Sciatic nerve (tissue), 2 donors: ENCODE results near the gene HNF4A. TPM values are rescaled to one million over a fixed set of nuclear protein-coding genes. Genes with fewer than 3 reads are reported as not detected.
A peak's percentile ranks its signal among the peaks of the same experiment; 100 is the strongest.
"Not testable (repeated sequence)": the region's sequence is repeated elsewhere in the genome, so short reads cannot be mapped to it uniquely, and the experiment has no call there.

Source experiments
- ATAC-seq: fragments of 200-7000 bp; cut with Tn5 transposase; one replicate; pipeline ENCODE4 v1.9.1; 2020; ENCODE audit warnings: mild to moderate bottlenecking, moderate library complexity
- DNase-seq: peaks from one replicate; pipeline ENCODE4 v3.0.0-alpha.2; 2020; ENCODE audit warnings: low spot score
- intact Hi-C: fragments of 100-400 bp; cut with DNase I; formaldehyde crosslinking; loops from one replicate; pipeline ENCODE4 v1.14.2; 2022
- total RNA-seq: library from RNA; stranded (reverse); fragmentation: NEBNext Ultra II Directional; extraction: Animal tissue kit (Norgen Biotek cat#: 25700); gene quantifications from one replicate; pipeline ENCODE4 v1.2.1, GENCODE V29; 2021
- donor health status: DM: no; HTN: no; CAD: no.
- donor health status: DM: no; HTN: no; CAD: no.

Gene HNF4A
- total RNA-seq, result not detected

GRCh38 chr20:44355498-44356352, at the start of gene HNF4A:
HNF4A (plus strand) TSS chr20:44355699; CDS start chr20:44355805, 106 bp downstream.
- ATAC-seq, result no peak
- intact Hi-C loops, result no loop called here

GRCh38 chr20:44306927-44307326, 48.6 kb upstream of the HNF4A start:
- intact Hi-C loops, result no loop called here
- ATAC-seq (no peak), DNase-seq (no peak)

More at GRCh38 chr20:44355498-44356352, at the start of gene HNF4A:
- DNase-seq, result no peak

DNA sequence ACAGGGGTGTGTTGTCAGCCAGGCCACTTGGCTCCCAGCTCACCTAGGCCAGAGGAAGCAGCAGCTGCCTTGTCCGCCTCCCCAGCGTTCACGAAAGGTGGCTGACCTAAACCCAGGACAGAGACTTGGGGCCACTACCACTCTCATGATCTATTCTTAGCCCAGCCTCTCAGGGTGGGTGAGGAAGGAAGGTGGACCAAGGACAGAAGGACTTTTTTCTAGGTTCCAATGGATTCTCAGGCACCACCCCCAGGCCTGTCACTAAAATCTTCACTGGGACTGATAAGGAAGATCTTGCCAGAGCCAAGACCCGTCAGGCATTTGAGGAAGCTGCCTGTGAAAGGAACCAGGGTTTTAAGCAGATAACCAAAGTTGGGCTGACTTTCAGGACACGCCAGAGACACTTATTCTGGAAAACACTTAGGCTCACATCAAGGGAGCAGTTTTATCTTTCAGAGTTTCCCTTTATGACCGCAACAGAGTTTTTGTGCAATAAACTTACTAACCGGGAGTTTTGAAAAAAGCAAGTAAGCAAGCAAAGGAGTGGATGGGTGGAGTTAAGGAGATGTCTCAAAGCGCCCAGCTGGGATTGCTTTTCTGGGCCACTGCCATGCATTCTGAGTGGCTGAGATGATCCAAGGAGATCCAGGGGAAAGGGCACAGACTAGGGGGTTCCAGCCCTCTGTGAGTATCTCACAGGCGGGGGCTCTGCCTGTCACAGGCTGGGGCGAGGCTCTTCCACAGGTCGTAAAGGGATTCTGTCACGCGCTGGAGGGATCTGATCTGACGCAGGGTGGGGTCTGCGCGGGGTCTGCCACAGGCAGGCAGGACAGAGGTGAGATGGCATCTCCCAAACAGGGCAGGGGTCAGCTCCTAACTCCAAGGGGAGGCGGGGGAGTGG, 45.5 kb upstream of the HNF4A start:
- intact Hi-C loops, result loop anchor here (10.0 kb wide), 1 partner anchor 95 kb away; the partner anchor contains the start of gene OSER1
- ATAC-seq (peak; percentile 66), DNase-seq (no peak)

DNA sequence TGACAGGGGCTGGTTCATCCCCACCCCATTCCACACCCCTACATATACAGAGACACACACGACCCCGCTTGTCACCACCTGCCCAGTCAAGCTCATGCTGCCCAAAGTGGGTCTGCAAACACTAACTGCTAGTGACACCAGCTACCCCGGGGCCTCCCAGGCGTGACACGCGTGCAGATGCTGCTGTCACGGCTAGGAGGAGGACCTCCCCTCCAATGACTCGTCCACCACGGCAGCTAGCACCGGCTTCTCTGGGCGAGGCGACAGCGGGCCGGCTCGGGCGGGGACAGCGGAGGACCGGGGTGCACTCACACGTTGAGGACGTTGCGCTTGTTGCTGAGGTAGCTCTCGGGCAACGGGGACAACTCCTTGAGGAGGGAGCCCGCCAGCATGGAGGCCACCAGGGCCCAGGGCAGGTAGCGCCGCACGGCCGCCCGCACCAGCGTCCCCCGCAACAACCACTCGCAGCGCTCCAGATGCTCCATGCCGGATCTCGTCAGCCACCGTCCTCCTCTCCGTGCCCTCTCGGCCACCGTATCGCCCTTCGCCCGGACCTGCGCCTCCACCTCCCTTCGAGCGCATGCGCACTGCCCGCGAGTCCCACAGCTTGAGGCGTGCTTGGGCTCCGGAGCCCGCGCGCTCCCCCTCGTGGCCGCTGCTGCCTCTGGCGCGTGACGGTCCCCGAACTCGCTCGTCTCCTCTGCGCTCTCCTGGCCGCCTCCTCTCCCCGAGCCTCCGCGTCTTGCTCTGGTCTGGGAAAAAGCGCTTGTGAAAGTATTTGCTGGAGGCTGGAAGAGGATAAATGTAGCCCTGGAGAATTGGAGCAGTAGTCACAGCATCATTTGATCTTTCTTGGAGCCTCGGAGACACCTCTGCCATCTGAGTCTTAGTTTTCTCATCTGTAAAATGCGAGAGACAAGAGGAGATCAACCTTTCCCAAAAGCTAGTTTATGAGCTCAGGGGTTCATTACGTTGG, 44.5 kb upstream of the HNF4A start, which contains the start of gene FITM2:
FITM2 (minus strand) TSS at position 539 of the 976 bp plus-strand sequence; CDS start at position 485, 54 bp downstream.
- ATAC-seq (peak; percentile 98), DNase-seq (peak; percentile 99)
- intact Hi-C loops, result loop anchor here (10.0 kb wide), 1 partner anchor 96 kb away; the partner anchor contains the start of gene OSER1

DNA sequence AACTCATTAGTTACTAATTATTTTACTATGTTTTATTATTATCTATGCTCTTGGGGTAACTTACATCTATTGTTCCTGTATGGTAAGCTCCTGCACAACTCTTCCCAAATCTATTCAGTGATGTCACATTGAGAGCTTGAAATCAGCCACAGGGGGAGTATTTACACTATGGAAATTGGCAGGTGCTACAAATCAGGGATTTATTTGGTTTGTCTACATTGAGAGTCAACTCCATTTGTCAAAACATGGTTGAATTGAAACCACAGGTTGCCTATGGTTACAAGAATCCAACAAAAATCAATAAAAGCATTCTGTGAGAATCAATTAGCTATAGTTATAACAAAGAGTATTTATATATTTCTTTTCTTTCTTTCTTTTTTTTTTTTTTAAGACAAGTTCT, 40.6 kb upstream of the HNF4A start:
- intact Hi-C loops, result loop anchor here (10.0 kb wide), 1 partner anchor 100 kb away; the partner anchor contains the start of gene OSER1
- ATAC-seq, result no peak
- no peak for DNase-seq

DNA sequence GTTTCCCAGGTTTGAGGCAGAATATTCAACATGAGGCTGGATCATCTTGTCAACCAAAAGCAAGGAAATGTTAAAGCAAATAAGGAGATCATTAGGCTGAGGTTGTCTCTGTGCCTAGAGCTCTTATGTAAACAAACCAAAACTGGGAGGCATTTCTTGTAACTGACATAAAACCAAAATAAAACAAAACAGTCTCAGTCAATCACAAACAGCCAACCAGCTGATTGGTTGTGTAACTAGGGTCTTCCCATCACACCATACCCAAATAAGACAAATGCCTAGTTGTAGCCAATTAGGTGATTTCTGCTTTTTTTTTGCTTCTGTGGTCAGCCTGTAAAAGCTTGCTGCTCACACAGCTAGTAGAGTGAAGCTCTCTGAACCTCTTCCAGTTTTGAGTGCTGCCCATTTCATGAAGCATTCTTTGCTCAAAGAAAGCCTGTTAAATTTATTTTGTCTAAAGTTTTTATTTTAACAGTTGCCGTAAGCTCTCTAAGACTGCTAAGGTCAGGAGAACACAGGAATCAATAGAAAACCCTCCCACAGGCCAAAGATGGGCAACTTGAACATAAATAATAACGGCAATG, 35.6 kb upstream of the HNF4A start:
- intact Hi-C loops, result loop anchor here (10.0 kb wide), 1 partner anchor 105 kb away; the partner anchor contains the start of gene OSER1
- no peak for ATAC-seq
- no peak for DNase-seq

DNA sequence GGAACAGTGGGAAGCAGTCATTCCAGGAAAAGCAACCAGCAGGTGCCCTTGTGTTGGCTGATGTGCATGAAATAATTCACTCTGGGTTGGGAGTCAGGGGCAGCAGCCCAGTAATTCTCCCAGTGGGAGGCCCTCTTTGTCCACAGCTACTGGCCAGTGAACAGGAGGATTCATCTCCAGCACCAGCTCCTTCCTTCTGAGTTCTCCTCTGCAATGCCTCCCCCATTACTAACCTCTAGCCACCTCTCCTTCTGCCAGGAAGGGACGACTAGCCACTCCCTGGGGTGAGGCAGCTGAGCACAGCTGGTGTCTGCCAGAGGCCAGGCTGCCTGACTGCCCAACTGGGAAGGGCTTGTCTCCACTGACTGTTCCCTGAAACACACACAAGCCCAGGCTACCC, 31.2 kb upstream of the HNF4A start:
- no peak for ATAC-seq
- DNase-seq, result no peak
- intact Hi-C loops, result no loop called here

- ATAC-seq (no peak), DNase-seq (no peak)
- intact Hi-C loops, result no loop called here
Measured at GRCh38 chr20:44326391-44327159, 28.9 kb upstream of the HNF4A start.

DNA sequence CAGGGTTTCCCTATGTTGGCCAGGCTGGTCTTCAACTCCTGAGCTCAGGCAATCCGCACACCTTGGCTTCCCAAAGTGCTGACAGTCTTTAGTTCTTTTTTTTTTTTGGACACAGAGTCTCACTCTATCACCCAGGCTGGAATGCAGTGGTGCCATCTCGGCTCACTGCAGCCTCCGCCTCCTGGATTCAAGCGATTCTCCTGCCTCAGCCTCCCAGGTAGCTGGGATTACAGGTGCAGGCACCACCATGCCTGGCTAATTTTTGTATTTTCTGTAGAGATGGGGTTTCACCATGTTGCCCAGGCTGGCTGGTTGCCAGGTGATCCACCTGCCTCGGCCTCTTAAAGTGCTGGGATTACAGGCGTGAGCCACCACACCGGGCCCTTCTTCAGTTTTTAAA, 27.8 kb upstream of the HNF4A start:
- intact Hi-C loops, ATAC-seq, DNase-seq: not testable (repeated sequence)

GRCh38 chr20:44328428-44328827, 27.1 kb upstream of the HNF4A start:
- DNase-seq, result no peak

DNA sequence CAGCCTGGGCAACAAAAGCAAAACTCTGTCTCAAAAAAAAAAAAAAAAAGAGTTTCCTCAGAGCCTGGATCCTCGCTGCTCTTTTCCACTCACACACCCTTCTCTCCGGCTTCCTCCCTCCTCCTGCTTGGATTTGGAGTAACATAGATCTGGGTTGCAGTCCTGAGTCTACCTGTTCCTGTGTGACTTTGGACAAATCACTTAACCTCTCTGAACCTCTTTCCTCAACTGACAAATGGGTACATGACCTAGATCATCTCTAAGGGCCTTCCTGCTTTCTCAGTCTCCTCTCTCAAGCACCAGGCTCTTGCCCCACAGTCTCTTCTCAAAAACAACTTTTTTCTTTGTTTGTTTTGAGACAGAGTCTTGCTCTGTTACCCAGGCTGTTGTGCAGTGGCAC, 24.3 kb upstream of the HNF4A start:
- intact Hi-C loops, result no loop called here
- DNase-seq, result no peak
- ATAC-seq, result no peak

More at GRCh38 chr20:44328428-44328827, 27.1 kb upstream of the HNF4A start:
- no peak for ATAC-seq
- intact Hi-C loops, result no loop called here

- intact Hi-C loops, result no loop called here
- DNase-seq (no peak), ATAC-seq (no peak)
Measured at GRCh38 chr20:44334306-44334705, 21.2 kb upstream of the HNF4A start.

- DNase-seq (no peak), ATAC-seq (no peak)
- intact Hi-C loops, result no loop called here
Measured at GRCh38 chr20:44334709-44335108, 20.8 kb upstream of the HNF4A start.

GRCh38 chr20:44335675-44336074, 19.8 kb upstream of the HNF4A start:
- no peak for ATAC-seq
- intact Hi-C loops, result no loop called here

DNA sequence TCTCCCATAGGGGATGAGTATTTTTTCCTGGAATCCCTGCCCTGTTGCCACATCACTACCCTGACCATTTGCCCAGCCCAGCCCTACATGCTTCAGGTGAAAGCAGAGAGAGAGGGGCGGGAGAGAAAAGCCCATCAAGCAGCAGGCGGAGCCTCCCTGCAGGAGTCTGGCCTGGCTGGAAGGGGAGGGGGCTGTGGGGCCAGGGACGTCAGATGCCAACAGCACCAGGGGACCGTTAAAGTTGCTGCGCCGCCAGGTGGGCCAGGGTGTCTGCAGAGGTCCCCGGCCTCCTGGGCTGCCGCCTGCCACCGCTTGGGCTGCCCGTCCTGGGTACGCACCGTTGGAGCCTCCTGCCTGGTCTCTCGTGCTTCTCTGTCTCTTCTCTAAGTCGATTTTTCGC, 19.4 kb upstream of the HNF4A start:
- intact Hi-C loops, result no loop called here
- no peak for DNase-seq
- no peak for ATAC-seq

More at GRCh38 chr20:44335675-44336074, 19.8 kb upstream of the HNF4A start:
- no peak for DNase-seq

DNA sequence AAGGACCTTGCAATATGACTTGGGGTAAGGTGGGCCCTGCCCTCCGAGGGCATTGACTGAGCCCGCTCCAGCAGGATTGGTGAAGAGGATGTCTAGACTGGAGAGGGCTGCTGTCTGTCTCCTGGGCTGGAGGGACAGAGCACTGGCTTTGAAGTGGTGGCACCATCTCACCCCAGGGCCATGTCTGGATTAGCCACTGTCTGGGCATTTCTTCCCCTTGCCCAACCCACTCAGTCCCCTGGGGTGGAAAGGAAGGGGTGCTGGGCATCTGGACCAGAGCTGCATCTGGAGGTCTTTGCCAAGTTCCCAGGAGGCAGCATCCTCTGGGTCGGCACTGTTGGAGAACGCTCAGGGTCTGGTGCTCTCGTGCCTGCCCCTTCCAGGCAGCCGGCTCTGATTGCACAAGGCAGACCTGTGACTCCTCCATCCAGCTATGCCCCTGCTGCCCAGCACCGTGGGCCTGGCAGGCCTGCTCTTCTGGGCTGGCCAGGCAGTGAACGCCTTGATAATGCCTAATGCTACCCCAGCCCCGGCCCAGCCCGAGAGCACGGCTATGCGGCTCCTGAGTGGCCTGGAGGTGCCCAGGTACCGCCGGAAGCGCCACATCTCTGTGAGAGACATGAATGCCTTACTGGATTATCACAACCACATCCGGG, 18.6 kb upstream of the HNF4A start, which contains the start of gene R3HDML:
R3HDML (plus strand) TSS at position 319 of the 656 bp plus-strand sequence; CDS start at position 434, 115 bp downstream.
- ATAC-seq (no peak), DNase-seq (no peak)
- intact Hi-C loops, result no loop called here

GRCh38 chr20:44342248-44342647, 13.3 kb upstream of the HNF4A start:
- intact Hi-C loops, result no loop called here
- ATAC-seq (no peak), DNase-seq (no peak)
